SU-DHL-6 (cell line): ENCODE data around the gene SGPP2.

Experiments
- H2AFZ ChIP-seq: fragments of 200-600 bp; sonication (generic); 2 replicates; pipeline ENCODE4 v1.6.1; 2014; ENCODE audit warnings: low read depth, mild to moderate bottlenecking, moderate library complexity, mixed read lengths, antibody characterized with exemption, low read length; ENCODE audit not compliant: severe bottlenecking
- H3F3A ChIP-seq: fragments of 200-600 bp; shearing (Covaris generic); 2 replicates; pipeline ENCODE4 v1.6.0; 2016; ENCODE audit warnings: antibody characterized with exemption, mild to moderate bottlenecking; ENCODE audit not compliant: insufficient read depth
- H3K27ac ChIP-seq: fragments of 200-600 bp; sonication (generic); 2 replicates; pipeline ENCODE4 v1.5.1; 2016; ENCODE audit warnings: low read depth, mild to moderate bottlenecking, low read length, moderate library complexity, mixed read lengths
- H3K27me3 ChIP-seq: fragments of 200-600 bp; sonication (generic), shearing (Covaris generic); 2 replicates; pipeline ENCODE4 v1.6.0; 2014; ENCODE audit warnings: mild to moderate bottlenecking, low read length
- H3K36me3 ChIP-seq: fragments of 200-600 bp; sonication (generic); 2 replicates; pipeline ENCODE4 v1.6.1; 2014; ENCODE audit warnings: mild to moderate bottlenecking, low read length, mixed read lengths
- H3K4me2 ChIP-seq: fragments of 300-600, 200-600 bp; shearing (Covaris generic), sonication (generic); 2 replicates; pipeline ENCODE4 v1.6.0; 2014; ENCODE audit warnings: low read length, low read depth, mild to moderate bottlenecking; ENCODE audit not compliant: poor library complexity, severe bottlenecking
- H3K4me3 ChIP-seq: fragments of 200-600 bp; sonication (generic); 2 replicates; pipeline ENCODE4 v1.5.1; 2014; ENCODE audit warnings: antibody characterized with exemption, low read length, mild to moderate bottlenecking, mixed read lengths; ENCODE audit not compliant: insufficient read depth, poor library complexity, severe bottlenecking
- H3K79me2 ChIP-seq: fragments of 200-600 bp; sonication (generic); 2 replicates; pipeline ENCODE4 v1.6.1; 2014; ENCODE audit warnings: mild to moderate bottlenecking, low read length, moderate library complexity; ENCODE audit not compliant: insufficient read depth
- H3K9ac ChIP-seq: fragments of 200-600 bp; sonication (generic); 2 replicates; pipeline ENCODE4 v1.7.0; 2014; ENCODE audit warnings: mild to moderate bottlenecking, low read length
- H3K9me2 ChIP-seq: fragments of 200-600 bp; sonication (generic); replicated peaks from 2 replicates; pipeline ENCODE4 v1.6.1; 2014; ENCODE audit warnings: low read length; ENCODE audit not compliant: insufficient read depth
- H3K9me3 ChIP-seq: fragments of 200-600 bp; sonication (generic); 2 replicates; pipeline ENCODE4 v1.6.1; 2014; ENCODE audit warnings: low read length, mixed read lengths; ENCODE audit not compliant: insufficient read depth
- H4K20me1 ChIP-seq: fragments of 200-600 bp; sonication (generic); 2 replicates; pipeline ENCODE4 v1.6.1; 2014; ENCODE audit warnings: low read depth, mild to moderate bottlenecking, antibody characterized with exemption, low read length, moderate library complexity, mixed read lengths
- EZH2phosphoT487 ChIP-seq: fragments of 200-600 bp; sonication (generic), shearing (Covaris generic); conservative IDR thresholded peaks from 2 replicates; pipeline ENCODE4 v1.6.1; 2018; ENCODE audit warnings: mild to moderate bottlenecking, antibody characterized with exemption, low read length, moderate library complexity, mixed read lengths
- TF ChIP-seq, protein P1 (sequence below): fragments of 200-600 bp; sonication (generic); IDR thresholded peaks from one replicate; pipeline ENCODE4 v1.5.1; 2017; ENCODE audit warnings: antibody characterized with exemption, mild to moderate bottlenecking, low read length, moderate library complexity; ENCODE audit not compliant: insufficient read depth, poor library complexity, severe bottlenecking

Gene SGPP2

DNA sequence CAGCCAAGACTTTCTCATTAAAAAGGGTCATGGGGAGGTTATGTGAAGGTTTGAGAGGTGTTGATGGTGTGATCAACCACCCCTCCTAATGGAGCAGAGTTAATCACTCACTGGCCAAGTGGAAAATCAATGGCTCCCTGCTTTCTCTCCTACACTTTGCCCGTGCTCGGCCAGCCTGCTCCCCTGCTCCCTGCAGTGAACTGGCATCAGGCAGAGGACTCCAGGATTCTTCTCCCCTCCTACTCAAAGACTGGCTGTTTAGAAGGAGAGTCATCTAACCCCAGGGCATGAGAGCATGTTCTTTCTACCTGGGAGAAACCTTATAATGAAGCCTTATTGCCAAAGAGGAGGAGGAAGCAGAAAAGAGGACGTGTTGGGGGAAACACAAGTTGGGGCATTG, 74.9 kb downstream of the SGPP2 start:
- Histone ChIP-seq H3K27ac (no peak overlapping the region), H3K9ac (no peak overlapping the region), H3K4me2 (no peak overlapping the region), H3K9me2 (no peaks in the 10 kb centered on the region), H3K79me2 (no peaks in the 10 kb centered on the region), H4K20me1 (no peaks in the 10 kb centered on the region), H3K27me3 (no peaks in the 10 kb centered on the region), H3K9me3 (no peaks in the 10 kb centered on the region), H3K36me3 (no peaks in the 10 kb centered on the region), H2AFZ (no peak overlapping the region), H3K4me3 (no peak overlapping the region), H3F3A (no peaks in the 10 kb centered on the region)
- no peak for TF ChIP-seq EZH2phosphoT487
- TF ChIP-seq, protein P1, sequence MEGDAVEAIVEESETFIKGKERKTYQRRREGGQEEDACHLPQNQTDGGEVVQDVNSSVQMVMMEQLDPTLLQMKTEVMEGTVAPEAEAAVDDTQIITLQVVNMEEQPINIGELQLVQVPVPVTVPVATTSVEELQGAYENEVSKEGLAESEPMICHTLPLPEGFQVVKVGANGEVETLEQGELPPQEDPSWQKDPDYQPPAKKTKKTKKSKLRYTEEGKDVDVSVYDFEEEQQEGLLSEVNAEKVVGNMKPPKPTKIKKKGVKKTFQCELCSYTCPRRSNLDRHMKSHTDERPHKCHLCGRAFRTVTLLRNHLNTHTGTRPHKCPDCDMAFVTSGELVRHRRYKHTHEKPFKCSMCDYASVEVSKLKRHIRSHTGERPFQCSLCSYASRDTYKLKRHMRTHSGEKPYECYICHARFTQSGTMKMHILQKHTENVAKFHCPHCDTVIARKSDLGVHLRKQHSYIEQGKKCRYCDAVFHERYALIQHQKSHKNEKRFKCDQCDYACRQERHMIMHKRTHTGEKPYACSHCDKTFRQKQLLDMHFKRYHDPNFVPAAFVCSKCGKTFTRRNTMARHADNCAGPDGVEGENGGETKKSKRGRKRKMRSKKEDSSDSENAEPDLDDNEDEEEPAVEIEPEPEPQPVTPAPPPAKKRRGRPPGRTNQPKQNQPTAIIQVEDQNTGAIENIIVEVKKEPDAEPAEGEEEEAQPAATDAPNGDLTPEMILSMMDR: no peak

DNA sequence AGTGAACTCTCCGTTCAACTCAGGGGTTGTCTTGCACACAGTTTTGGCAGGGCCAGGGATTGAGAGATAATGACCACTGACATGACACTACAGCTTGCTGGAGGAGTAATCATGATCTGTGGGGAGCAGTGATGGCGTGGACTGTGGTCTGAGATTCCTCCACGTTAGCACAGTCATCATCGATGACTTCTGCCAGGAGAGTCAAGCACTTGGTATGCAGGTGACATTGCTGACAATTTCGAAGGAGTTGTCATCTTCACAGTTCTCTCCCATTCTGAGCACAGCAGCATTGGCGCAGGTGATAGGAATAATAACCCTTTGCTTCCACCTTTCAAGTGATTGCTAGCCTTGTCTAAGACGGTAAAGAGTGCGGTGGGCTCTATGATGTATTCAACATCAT, 79.8 kb downstream of the SGPP2 start:
- H3K27me3 ChIP-seq: no peaks in the 10 kb centered on the region

DNA sequence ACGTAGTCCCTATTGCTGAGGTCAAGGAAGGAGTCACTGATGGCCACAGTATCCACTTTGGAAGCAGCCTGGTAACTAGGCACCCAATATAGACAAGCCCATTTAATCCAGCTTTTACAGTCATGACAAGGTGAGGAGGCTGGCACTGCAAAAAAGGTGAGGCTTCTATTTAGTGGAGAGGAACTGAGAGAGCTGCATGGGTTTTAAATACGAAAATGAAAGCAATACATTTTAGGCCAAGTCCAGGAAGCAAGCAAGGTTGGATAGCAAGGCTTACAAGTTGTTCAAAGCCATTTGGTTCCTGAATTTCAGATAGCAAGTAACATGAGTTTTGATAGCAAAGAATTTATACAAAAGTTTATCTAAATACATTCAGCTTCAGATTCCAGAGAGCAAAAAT, 80.4 kb downstream of the SGPP2 start:
- Histone ChIP-seq H3K9me2 (no peaks in the 10 kb centered on the region), H3K27me3 (no peaks in the 10 kb centered on the region), H3K36me3 (no peaks in the 10 kb centered on the region), H3K27ac (no peak overlapping the region), H3K9me3 (no peaks in the 10 kb centered on the region), H3K4me2 (no peak overlapping the region), H3K79me2 (no peaks in the 10 kb centered on the region), H4K20me1 (no peaks in the 10 kb centered on the region), H2AFZ (no peak overlapping the region), H3F3A (no peaks in the 10 kb centered on the region), H3K9ac (no peak overlapping the region), H3K4me3 (no peak overlapping the region)
- TF ChIP-seq, protein P1: no peak
- TF ChIP-seq EZH2phosphoT487: no peak

More for the DNA sequence above, 79.8 kb downstream of the SGPP2 start:
- no peak for TF ChIP-seq EZH2phosphoT487
- TF ChIP-seq, protein P1: no peak
- no peaks in the 10 kb centered on the region for H3K79me2 ChIP-seq
- H3K9me3 ChIP-seq: no peaks in the 10 kb centered on the region
- H3K4me3 ChIP-seq: no peak overlapping the region
- no peaks in the 10 kb centered on the region for H3K9me2 ChIP-seq
- no peak overlapping the region for H2AFZ ChIP-seq
- H3K36me3 ChIP-seq: no peaks in the 10 kb centered on the region
- no peak overlapping the region for H3K9ac ChIP-seq
- no peak overlapping the region for H3K27ac ChIP-seq
- H3F3A ChIP-seq: no peaks in the 10 kb centered on the region
- H4K20me1 ChIP-seq: no peaks in the 10 kb centered on the region
- no peak overlapping the region for H3K4me2 ChIP-seq
